Measurements from ENCODE around the gene EXOC2.

- no peak for TF ChIP-seq CTCF (IDR thresholded peaks at IDR 0.05)
- TF ChIP-seq EZH2phosphoT487 (IDR thresholded peaks at IDR 0.05), result no peak
Observed at GRCh38 chr6:610882-611281, 82.1 kb downstream of the EXOC2 start.
